HepG2 (cell line): ENCODE results near the gene VWA1.
"Not testable (repeated sequence)": the region's sequence is repeated elsewhere in the genome, so short reads cannot be mapped to it uniquely, and the experiment has no call there.

Source experiments
- CBX5 ChIP-seq: sonication (generic); formaldehyde crosslinking; IDR thresholded peaks from 2 replicates; pipeline ENCODE4 v1.4.0; 2020; ENCODE audit warnings: missing genetic modification reagents, borderline replicate concordance
- CTCF ChIP-seq: sonication (generic); formaldehyde crosslinking; IDR thresholded peaks from 2 replicates; pipeline ENCODE4 v1.5.0; 2020; ENCODE audit warnings: mild to moderate bottlenecking, missing genetic modification reagents, moderate library complexity
- FOXK2 ChIP-seq: fragments of 450-650 bp; IDR thresholded peaks from 2 replicates; pipeline ENCODE4 v1.6.1; 2016
- KDM5A ChIP-seq: fragments of 200-600 bp; sonication (generic); IDR thresholded peaks from 2 replicates; pipeline ENCODE4 v1.7.0; 2018; ENCODE audit warnings: antibody characterized with exemption, mild to moderate bottlenecking, low read length, borderline replicate concordance
- PAWR ChIP-seq: sonication (generic); formaldehyde crosslinking; IDR thresholded peaks from 2 replicates; pipeline ENCODE4 v1.4.0; 2020; ENCODE audit warnings: missing genetic modification reagents, mild to moderate bottlenecking, borderline replicate concordance
- POLR2A ChIP-seq, 2 experiments: IDR thresholded peaks; 2 replicates each; pipeline ENCODE4 v1.6.1; 2011; ENCODE audit warnings: low read depth in 2 of 2, low read length in 2 of 2, mild to moderate bottlenecking in 1 of 2, moderate library complexity in 1 of 2; ENCODE audit not compliant: insufficient read depth in 1 of 2
- SMC3 ChIP-seq: IDR thresholded peaks from 2 replicates; pipeline ENCODE4 v1.6.1; 2011; ENCODE audit warnings: low read length, improper control_type of control experiment
- TCF7L2 ChIP-seq: IDR thresholded peaks from 2 replicates; pipeline ENCODE4 v1.6.1; 2011; ENCODE audit warnings: mild to moderate bottlenecking, low read depth, low read length, moderate library complexity
- ZFX ChIP-seq: sonication (generic); formaldehyde crosslinking; IDR thresholded peaks from 2 replicates; pipeline ENCODE4 v1.4.0; 2020; ENCODE audit warnings: mild to moderate bottlenecking, low read depth, missing genetic modification reagents, moderate library complexity
- ZNF225 ChIP-seq: sonication (generic); formaldehyde crosslinking; IDR thresholded peaks from 2 replicates; pipeline ENCODE4 v1.4.0; 2020; ENCODE audit warnings: mild to moderate bottlenecking, missing genetic modification reagents
- ZNF24 ChIP-seq: fragments of 450-650 bp; IDR thresholded peaks from 2 replicates; pipeline ENCODE4 v1.6.1; 2017; ENCODE audit warnings: antibody characterized with exemption, mild to moderate bottlenecking
- ZNF879 ChIP-seq: sonication (generic); formaldehyde crosslinking; IDR thresholded peaks from 2 replicates; pipeline ENCODE4 v1.8.1; 2023; ENCODE audit warnings: missing genetic modification reagents

GRCh38 chr1:1452365-1452739, 16.9 kb downstream of the VWA1 start:
- TF ChIP-seq ZFX (CRISPR knock-in tag); SMC3; ZNF879 (CRISPR knock-in tag); CTCF (CRISPR knock-in tag); FOXK2; POLR2A (IDR thresholded peaks at IDR 0.05; ENCODE audit: insufficient read depth in 1 of 2, low read depth in 2 of 2, low read length in 2 of 2); PAWR (CRISPR knock-in tag); ZNF225 (CRISPR knock-in tag); KDM5A; CBX5; TCF7L2; ZNF24: not testable (repeated sequence)
